ENCODE results near the gene YY2.
"Not testable (repeated sequence)": the region's sequence is repeated elsewhere in the genome, so short reads cannot be mapped to it uniquely, and the experiment has no call there.

Gene YY2

GRCh38 chrX:21873063-21873775, 17.4 kb downstream of the YY2 start:
- no peak for DNase-seq
- ChIA-PET POLR2A (no interaction called here), CTCF (no interaction called here)
- no peaks in the 10 kb centered on the region for H3K36me3 ChIP-seq (ENCODE audit: control insufficient read depth in 4 of 4, insufficient read depth in 4 of 4, low read length in 3 of 4)
- H3K27ac ChIP-seq (ENCODE audit: insufficient read depth in 1 of 2, low read depth in 1 of 2, low read length in 2 of 2, poor library complexity in 1 of 2, severe bottlenecking in 2 of 2): no peak overlapping the region
- 94% methylated on average over 2 of the region's 4 CpGs for WGBS (ENCODE audit: insufficient coverage)
- no peaks in the 10 kb centered on the region for H3K4me1 ChIP-seq (ENCODE audit: control extremely low read depth in 1 of 4, control insufficient read depth in 4 of 4, insufficient read depth in 4 of 4, low read length in 3 of 4)
- no peak overlapping the region for H3K4me3 ChIP-seq (ENCODE audit: control insufficient read depth in 1 of 7, extremely low read depth in 1 of 7, insufficient read depth in 4 of 7, low read depth in 2 of 7, low read length in 6 of 7)
- peaks cover 0 to 2% (median 0%) of the 10 kb centered on the region in 5 experiments for H3K27me3 ChIP-seq (replicated peaks in 2 of 5; ENCODE audit: control insufficient read depth in 4 of 5, insufficient read depth in 5 of 5, low read length in 4 of 5)
- H3K9me3 ChIP-seq (ENCODE audit: control extremely low read depth in 1 of 5, control insufficient read depth in 4 of 5, insufficient read depth in 2 of 5, low read depth in 1 of 5, low read length in 4 of 5): no peaks in the 10 kb centered on the region

DNA sequence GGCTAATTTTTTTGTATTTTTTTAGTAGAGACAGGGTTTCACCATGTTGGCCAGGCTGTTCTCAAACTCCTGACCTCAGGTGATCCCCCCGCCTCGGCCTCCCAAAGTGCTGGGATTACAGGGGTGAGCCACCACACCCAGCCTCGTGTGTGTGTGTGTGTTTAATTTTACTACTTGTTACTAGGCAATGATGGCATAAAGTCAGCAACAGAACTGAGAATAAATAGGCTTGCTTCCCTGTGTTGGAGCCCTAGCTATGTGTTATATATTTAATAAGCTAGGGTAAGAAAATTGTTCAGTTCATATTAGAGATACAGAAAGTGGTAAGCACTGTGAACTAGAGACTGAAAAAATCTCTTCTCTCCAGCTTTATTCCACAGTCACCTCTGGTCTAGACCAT, 18.4 kb downstream of the YY2 start:
- H3K36me3 ChIP-seq (ENCODE audit: control insufficient read depth in 4 of 4, insufficient read depth in 4 of 4, low read length in 3 of 4); H3K9me3 ChIP-seq (ENCODE audit: control extremely low read depth in 1 of 5, control insufficient read depth in 4 of 5, insufficient read depth in 2 of 5, low read depth in 1 of 5, low read length in 4 of 5); CTCF ChIA-PET; DNase-seq; H3K27me3 ChIP-seq (replicated peaks in 2 of 5; ENCODE audit: control insufficient read depth in 4 of 5, insufficient read depth in 5 of 5, low read length in 4 of 5); H3K4me1 ChIP-seq (ENCODE audit: control extremely low read depth in 1 of 4, control insufficient read depth in 4 of 4, insufficient read depth in 4 of 4, low read length in 3 of 4); H3K27ac ChIP-seq (ENCODE audit: insufficient read depth in 1 of 2, low read depth in 1 of 2, low read length in 2 of 2, poor library complexity in 1 of 2, severe bottlenecking in 2 of 2); POLR2A ChIA-PET; H3K4me3 ChIP-seq (ENCODE audit: control insufficient read depth in 1 of 7, extremely low read depth in 1 of 7, insufficient read depth in 4 of 7, low read depth in 2 of 7, low read length in 6 of 7): not testable (repeated sequence)
- 100% methylated on average over 3 of the region's 3 CpGs for whole genome bisulfite sequencing (ENCODE audit: insufficient coverage)

GRCh38 chrX:21875013-21875412, 19.2 kb downstream of the YY2 start:
- POLR2A ChIA-PET: no interaction called here
- H3K27ac ChIP-seq (ENCODE audit: insufficient read depth in 1 of 2, low read depth in 1 of 2, low read length in 2 of 2, poor library complexity in 1 of 2, severe bottlenecking in 2 of 2): no peak overlapping the region

GRCh38 chrX:21881881-21882574, 26.2 kb downstream of the YY2 start:
- WGBS (ENCODE audit: insufficient coverage): no CpG with 5 or more reads among the region's 3 CpGs
- no peaks in the 10 kb centered on the region for H3K27me3 ChIP-seq (replicated peaks in 2 of 5; ENCODE audit: control insufficient read depth in 4 of 5, insufficient read depth in 5 of 5, low read length in 4 of 5)
- ChIA-PET POLR2A (no interaction called here), CTCF (no interaction called here)
- H3K4me1 ChIP-seq (ENCODE audit: control extremely low read depth in 1 of 4, control insufficient read depth in 4 of 4, insufficient read depth in 4 of 4, low read length in 3 of 4): no peaks in the 10 kb centered on the region
- no peak for DNase-seq
- no peaks in the 10 kb centered on the region for H3K9me3 ChIP-seq (ENCODE audit: control extremely low read depth in 1 of 5, control insufficient read depth in 4 of 5, insufficient read depth in 2 of 5, low read depth in 1 of 5, low read length in 4 of 5)
- peaks cover 0 to 14% (median 0%) of the 10 kb centered on the region in 4 experiments for H3K36me3 ChIP-seq (ENCODE audit: control insufficient read depth in 4 of 4, insufficient read depth in 4 of 4, low read length in 3 of 4)
- no peak overlapping the region for H3K4me3 ChIP-seq (ENCODE audit: control insufficient read depth in 1 of 7, extremely low read depth in 1 of 7, insufficient read depth in 4 of 7, low read depth in 2 of 7, low read length in 6 of 7)
- no peak overlapping the region for H3K27ac ChIP-seq (ENCODE audit: insufficient read depth in 1 of 2, low read depth in 1 of 2, low read length in 2 of 2, poor library complexity in 1 of 2, severe bottlenecking in 2 of 2)

More at GRCh38 chrX:21875013-21875412, 19.2 kb downstream of the YY2 start:
- CTCF ChIA-PET: no interaction called here
- Histone ChIP-seq H3K4me3 (ENCODE audit: control insufficient read depth in 1 of 7, extremely low read depth in 1 of 7, insufficient read depth in 4 of 7, low read depth in 2 of 7, low read length in 6 of 7) (no peak overlapping the region), H3K4me1 (ENCODE audit: control extremely low read depth in 1 of 4, control insufficient read depth in 4 of 4, insufficient read depth in 4 of 4, low read length in 3 of 4) (no peaks in the 10 kb centered on the region), H3K27me3 (replicated peaks in 2 of 5; ENCODE audit: control insufficient read depth in 4 of 5, insufficient read depth in 5 of 5, low read length in 4 of 5) (peaks cover 0 to 2% (median 0%) of the 10 kb centered on the region in 5 experiments), H3K9me3 (ENCODE audit: control extremely low read depth in 1 of 5, control insufficient read depth in 4 of 5, insufficient read depth in 2 of 5, low read depth in 1 of 5, low read length in 4 of 5) (no peaks in the 10 kb centered on the region), H3K36me3 (ENCODE audit: control insufficient read depth in 4 of 4, insufficient read depth in 4 of 4, low read length in 3 of 4) (peaks cover 0 to 4% (median 0%) of the 10 kb centered on the region in 4 experiments)
- 57% methylated on average over 1 of the region's 1 CpG for WGBS (ENCODE audit: insufficient coverage)
- no peak for DNase-seq

DNA sequence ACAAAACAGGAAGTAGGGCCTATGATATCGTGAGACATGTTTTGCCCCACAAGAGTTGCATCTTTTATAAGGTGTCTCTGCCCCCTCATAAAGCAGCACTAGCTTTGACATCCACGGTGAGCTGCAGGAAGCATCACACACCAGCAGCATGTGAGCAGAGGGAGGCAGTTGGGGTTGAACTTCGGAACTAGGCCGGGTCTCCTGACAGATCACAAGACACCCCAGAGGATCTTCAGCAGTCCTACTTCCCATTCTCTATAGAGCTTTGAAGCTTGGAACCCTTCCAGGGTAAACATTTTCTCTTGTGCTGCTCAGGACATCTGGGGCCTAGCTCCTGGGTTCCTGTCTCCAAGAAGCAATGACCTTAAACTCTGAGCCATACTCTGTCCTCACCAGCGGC, 27.5 kb downstream of the YY2 start:
- POLR2A ChIA-PET: no interaction called here
- Histone ChIP-seq H3K4me1 (ENCODE audit: control extremely low read depth in 1 of 4, control insufficient read depth in 4 of 4, insufficient read depth in 4 of 4, low read length in 3 of 4) (no peaks in the 10 kb centered on the region), H3K4me3 (ENCODE audit: control insufficient read depth in 1 of 7, extremely low read depth in 1 of 7, insufficient read depth in 4 of 7, low read depth in 2 of 7, low read length in 6 of 7) (no peak overlapping the region), H3K27ac (ENCODE audit: insufficient read depth in 1 of 2, low read depth in 1 of 2, low read length in 2 of 2, poor library complexity in 1 of 2, severe bottlenecking in 2 of 2) (no peak overlapping the region), H3K9me3 (ENCODE audit: control extremely low read depth in 1 of 5, control insufficient read depth in 4 of 5, insufficient read depth in 2 of 5, low read depth in 1 of 5, low read length in 4 of 5) (no peaks in the 10 kb centered on the region), H3K36me3 (ENCODE audit: control insufficient read depth in 4 of 4, insufficient read depth in 4 of 4, low read length in 3 of 4) (peaks cover 0 to 14% (median 0%) of the 10 kb centered on the region in 4 experiments), H3K27me3 (replicated peaks in 2 of 5; ENCODE audit: control insufficient read depth in 4 of 5, insufficient read depth in 5 of 5, low read length in 4 of 5) (no peaks in the 10 kb centered on the region)
- no peak for DNase-seq
- WGBS (ENCODE audit: insufficient coverage): 90% methylated on average over 5 of the region's 5 CpGs
- CTCF ChIA-PET: no interaction called here

DNA sequence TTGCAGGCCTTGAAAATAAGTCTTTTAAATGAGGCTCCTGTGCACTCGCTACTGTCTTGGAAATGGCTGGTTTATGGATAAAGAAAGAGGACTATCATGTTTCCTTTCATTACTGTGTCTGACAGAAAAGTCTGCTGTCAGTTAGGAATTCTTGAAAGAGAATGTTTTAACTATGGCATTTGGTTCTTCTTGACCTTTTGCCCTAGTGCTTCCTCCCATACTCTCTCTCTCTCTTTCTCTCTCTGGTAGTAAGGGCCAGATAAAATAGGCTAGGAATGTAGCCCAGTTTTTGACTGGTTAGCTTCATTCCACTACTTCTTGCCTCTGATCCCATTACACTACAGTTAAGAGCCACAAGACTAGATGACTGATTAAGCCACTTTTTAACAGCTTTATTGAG, 29.8 kb downstream of the YY2 start:
- no peaks in the 10 kb centered on the region for H3K9me3 ChIP-seq (ENCODE audit: control extremely low read depth in 1 of 5, control insufficient read depth in 4 of 5, insufficient read depth in 2 of 5, low read depth in 1 of 5, low read length in 4 of 5)
- no peak for DNase-seq
- H3K4me3 ChIP-seq (ENCODE audit: control insufficient read depth in 1 of 7, extremely low read depth in 1 of 7, insufficient read depth in 4 of 7, low read depth in 2 of 7, low read length in 6 of 7): no peak overlapping the region
- ChIA-PET CTCF (no interaction called here), POLR2A (no interaction called here)
- H3K27me3 ChIP-seq (replicated peaks in 2 of 5; ENCODE audit: control insufficient read depth in 4 of 5, insufficient read depth in 5 of 5, low read length in 4 of 5): no peaks in the 10 kb centered on the region
- H3K27ac ChIP-seq (ENCODE audit: insufficient read depth in 1 of 2, low read depth in 1 of 2, low read length in 2 of 2, poor library complexity in 1 of 2, severe bottlenecking in 2 of 2): no peak overlapping the region
- no CpG with 5 or more reads among the region's 1 CpG for WGBS (ENCODE audit: insufficient coverage)
- H3K4me1 ChIP-seq (ENCODE audit: control extremely low read depth in 1 of 4, control insufficient read depth in 4 of 4, insufficient read depth in 4 of 4, low read length in 3 of 4): no peaks in the 10 kb centered on the region
- H3K36me3 ChIP-seq (ENCODE audit: control insufficient read depth in 4 of 4, insufficient read depth in 4 of 4, low read length in 3 of 4): peaks cover 0 to 10% (median 0%) of the 10 kb centered on the region in 4 experiments

GRCh38 chrX:21905313-21905712, 49.5 kb downstream of the YY2 start:
- Histone ChIP-seq H3K27me3 (replicated peaks in 2 of 5; ENCODE audit: control insufficient read depth in 4 of 5, insufficient read depth in 5 of 5, low read length in 4 of 5) (no peaks in the 10 kb centered on the region), H3K4me3 (ENCODE audit: control insufficient read depth in 1 of 7, extremely low read depth in 1 of 7, insufficient read depth in 4 of 7, low read depth in 2 of 7, low read length in 6 of 7) (no peak overlapping the region), H3K9me3 (ENCODE audit: control extremely low read depth in 1 of 5, control insufficient read depth in 4 of 5, insufficient read depth in 2 of 5, low read depth in 1 of 5, low read length in 4 of 5) (no peaks in the 10 kb centered on the region), H3K4me1 (ENCODE audit: control extremely low read depth in 1 of 4, control insufficient read depth in 4 of 4, insufficient read depth in 4 of 4, low read length in 3 of 4) (peaks cover 0 to 6% (median 0%) of the 10 kb centered on the region in 4 experiments), H3K27ac (ENCODE audit: insufficient read depth in 1 of 2, low read depth in 1 of 2, low read length in 2 of 2, poor library complexity in 1 of 2, severe bottlenecking in 2 of 2) (no peak overlapping the region), H3K36me3 (ENCODE audit: control insufficient read depth in 4 of 4, insufficient read depth in 4 of 4, low read length in 3 of 4) (no peaks in the 10 kb centered on the region)
- 67% methylated on average over 1 of the region's 2 CpGs for WGBS (ENCODE audit: insufficient coverage)
- DNase-seq: no peak
- ChIA-PET POLR2A (no interaction called here), CTCF (no interaction called here)
